Hindlimb muscle (tissue), 1 donor: Measurements from ENCODE around the gene SLC39A11. TPM values are rescaled to one million over a fixed set of nuclear protein-coding genes. Genes with fewer than 3 reads are reported as not detected.

Source experiments
- DNase-seq: peaks from one replicate; pipeline ENCODE4 v3.0.0-alpha.2; 2013
- polyA plus RNA-seq: library from polyadenylated mRNA; unstranded; fragments of 120-200 nt; gene quantifications from one replicate; pipeline ENCODE4 v1.2.1, GENCODE V29; 2013; ENCODE audit not compliant: insufficient read length

Gene SLC39A11
- polyA plus RNA-seq, 1 donor = 9.3 TPM

GRCh38 chr17:72743037-72743467, 349.4 kb downstream of the SLC39A11 start:
- DNase-seq = no peak

- no peak for DNase-seq
These were observed 355.3 kb downstream of the SLC39A11 start for GRCh38 chr17:72737151-72737690.

GRCh38 chr17:72735592-72735991, 356.9 kb downstream of the SLC39A11 start:
- DNase-seq = no peak

GRCh38 chr17:72735048-72735447, 357.4 kb downstream of the SLC39A11 start:
- DNase-seq = no peak

- no peak for DNase-seq
These were observed 357.9 kb downstream of the SLC39A11 start for GRCh38 chr17:72734613-72735012.

GRCh38 chr17:72733619-72734282, 358.7 kb downstream of the SLC39A11 start:
- DNase-seq = no peak

- no peak for DNase-seq
These were observed 359.4 kb downstream of the SLC39A11 start for GRCh38 chr17:72732893-72733618.

- peak; percentile 41 for DNase-seq
These were observed 362.4 kb downstream of the SLC39A11 start for GRCh38 chr17:72730077-72730476.

GRCh38 chr17:72726936-72727335, 365.6 kb downstream of the SLC39A11 start:
- no peak for DNase-seq

GRCh38 chr17:72725433-72726068, 366.9 kb downstream of the SLC39A11 start:
- peak; percentile 71 for DNase-seq

- peak; percentile 83 for DNase-seq
These were observed 368.2 kb downstream of the SLC39A11 start for GRCh38 chr17:72724267-72724666.

GRCh38 chr17:72723711-72724110, 368.8 kb downstream of the SLC39A11 start:
- DNase-seq = peak; percentile 53

GRCh38 chr17:72720494-72720825, 372.0 kb downstream of the SLC39A11 start:
- DNase-seq = no peak

GRCh38 chr17:72719578-72720493, 372.7 kb downstream of the SLC39A11 start:
- no peak for DNase-seq

GRCh38 chr17:72719206-72719577, 373.3 kb downstream of the SLC39A11 start:
- DNase-seq = no peak

GRCh38 chr17:72717676-72718075, 374.8 kb downstream of the SLC39A11 start:
- DNase-seq = no peak

GRCh38 chr17:72717276-72717675, 375.2 kb downstream of the SLC39A11 start:
- DNase-seq = no peak

GRCh38 chr17:72715906-72716572, 376.4 kb downstream of the SLC39A11 start:
- no peak for DNase-seq

- no peak for DNase-seq
These were observed 378.0 kb downstream of the SLC39A11 start for GRCh38 chr17:72714357-72714966.

- DNase-seq = no peak
These were observed 378.8 kb downstream of the SLC39A11 start for GRCh38 chr17:72713701-72714100.
